ENCODE measurements around the gene FZD7.

- TF ChIP-seq CTCF (IDR thresholded peaks at IDR 0.05 in 4 of 5, conservative IDR thresholded peaks at IDR 0.05 in 1 of 5) (no peak), POLR2A (IDR thresholded peaks at IDR 0.05) (no peak)
Measured at GRCh38 chr2:201994973-201995638, 38.5 kb upstream of the FZD7 start.

Data from gastrocnemius medialis (tissue), 4 donors.